Left lung (tissue), 10 donors: ENCODE measurements around the gene UQCRFS1. TPM values are rescaled to one million over a fixed set of nuclear protein-coding genes. Genes with fewer than 3 reads are reported as not detected.

Source experiments
- ATAC-seq: fragments of 200-7000 bp; cut with Tn5 transposase; one replicate; pipeline ENCODE4 v1.9.1; 2020; ENCODE audit warnings: moderate library complexity
- DNase-seq, 4 donors: peaks; one replicate each; pipeline ENCODE4 v3.0.0-alpha.2; 2013 to 2020
- H3K27ac ChIP-seq, 2 donors: fragments of 200-600 bp; sonication (generic) in 1 of 2; one replicate each; pipeline versions ENCODE4 v1.5.0 to v1.8.0; 2020 to 2021
- H3K27me3 ChIP-seq, 2 donors: fragments of 200-600 bp; sonication (generic) in 1 of 2; one replicate each; pipeline versions ENCODE4 v1.5.0 to v1.8.0; 2020 to 2021
- H3K36me3 ChIP-seq, 2 donors: fragments of 200-600 bp; sonication (generic) in 1 of 2; one replicate each; pipeline versions ENCODE4 v1.5.0 to v1.8.0; 2020 to 2021
- H3K4me1 ChIP-seq, 2 donors: fragments of 200-600 bp; one replicate each; pipeline ENCODE4 v1.8.0; 2021
- H3K4me3 ChIP-seq, 2 donors: fragments of 200-600 bp; sonication (generic) in 1 of 2; one replicate each; pipeline versions ENCODE4 v1.5.0 to v1.8.0; 2020 to 2021; ENCODE audit warnings: mild to moderate bottlenecking in 1 of 2
- H3K9me3 ChIP-seq, 2 donors: fragments of 200-600 bp; sonication (generic) in 1 of 2; one replicate each; pipeline versions ENCODE4 v1.5.0 to v1.8.0; 2020 to 2021
- intact Hi-C, 2 donors: fragments of 100-400 bp; cut with DNase I; formaldehyde crosslinking; loops; one replicate each; pipeline versions ENCODE4 v1.11.2 to v1.14.2; 2022
- polyA plus RNA-seq, 6 donors: library from polyadenylated mRNA; unstranded; fragments of 120-200 nt; gene quantifications; one replicate each; pipeline ENCODE4 v1.2.1, GENCODE V29; 2013; ENCODE audit not compliant: insufficient read length in 6 of 6
- total RNA-seq, 2 donors: library from RNA; stranded (reverse); fragmentation: NEBNext Ultra II Directional; extraction: Animal tissue kit (Norgen Biotek cat#: 25700); gene quantifications; one replicate each; pipeline ENCODE4 v1.2.1, GENCODE V29; 2021
- TF ChIP-seq, protein P1 (sequence below), 2 donors: fragments of 200-600 bp; sonication (generic) in 1 of 2; IDR thresholded peaks; one replicate each; pipeline versions ENCODE4 v1.5.0 to v1.8.0; 2021; ENCODE audit warnings: antibody characterized with exemption in 2 of 2
- donor health status: DM: no; HTN: yes; CAD: no.
- donor health status: DM: no; HTN: no; CAD: no.

The UQCRFS1 gene
- total and polyA plus RNA-seq, 8 donors = 15.9 to 27.8 (median 17.4) TPM

- ATAC-seq = no peak
- no peaks in the 10 kb centered on the region for H3K27me3 ChIP-seq
- intact Hi-C loops = no loop called here
- H3K4me3 ChIP-seq = no peak overlapping the region
- no peak overlapping the region for H3K27ac ChIP-seq
- H3K9me3 ChIP-seq = peaks cover 0 to 18% of the 10 kb centered on the region in 2 donors
- TF ChIP-seq, protein P1, sequence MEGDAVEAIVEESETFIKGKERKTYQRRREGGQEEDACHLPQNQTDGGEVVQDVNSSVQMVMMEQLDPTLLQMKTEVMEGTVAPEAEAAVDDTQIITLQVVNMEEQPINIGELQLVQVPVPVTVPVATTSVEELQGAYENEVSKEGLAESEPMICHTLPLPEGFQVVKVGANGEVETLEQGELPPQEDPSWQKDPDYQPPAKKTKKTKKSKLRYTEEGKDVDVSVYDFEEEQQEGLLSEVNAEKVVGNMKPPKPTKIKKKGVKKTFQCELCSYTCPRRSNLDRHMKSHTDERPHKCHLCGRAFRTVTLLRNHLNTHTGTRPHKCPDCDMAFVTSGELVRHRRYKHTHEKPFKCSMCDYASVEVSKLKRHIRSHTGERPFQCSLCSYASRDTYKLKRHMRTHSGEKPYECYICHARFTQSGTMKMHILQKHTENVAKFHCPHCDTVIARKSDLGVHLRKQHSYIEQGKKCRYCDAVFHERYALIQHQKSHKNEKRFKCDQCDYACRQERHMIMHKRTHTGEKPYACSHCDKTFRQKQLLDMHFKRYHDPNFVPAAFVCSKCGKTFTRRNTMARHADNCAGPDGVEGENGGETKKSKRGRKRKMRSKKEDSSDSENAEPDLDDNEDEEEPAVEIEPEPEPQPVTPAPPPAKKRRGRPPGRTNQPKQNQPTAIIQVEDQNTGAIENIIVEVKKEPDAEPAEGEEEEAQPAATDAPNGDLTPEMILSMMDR (IDR thresholded peaks at IDR 0.05) = no peak
- H3K4me1 ChIP-seq = no peaks in the 10 kb centered on the region
- H3K36me3 ChIP-seq = no peaks in the 10 kb centered on the region
- no peak for DNase-seq
These were observed 42.4 kb downstream of the UQCRFS1 start for GRCh38 chr19:29170554-29170953.

DNA sequence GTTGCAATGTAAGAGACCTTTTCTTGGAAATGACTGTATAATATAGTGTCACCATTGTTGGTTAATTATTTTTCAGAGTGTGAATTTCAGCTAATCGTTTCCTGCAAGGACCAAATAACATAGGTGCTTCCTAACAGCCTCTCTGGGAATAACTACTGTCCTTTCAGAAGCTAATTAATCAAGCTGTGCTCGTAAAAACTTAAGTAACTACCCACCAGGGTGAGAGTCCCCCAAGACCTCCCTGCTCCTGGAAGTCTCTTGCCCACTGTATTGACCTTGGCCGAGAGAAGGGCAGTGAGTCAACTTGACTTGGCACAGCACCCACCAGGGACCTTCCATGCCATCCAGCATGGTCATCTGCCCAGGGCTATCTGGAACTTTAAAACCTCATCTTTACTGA is 50.3 kb downstream of the UQCRFS1 start:
- intact Hi-C loops = no loop called here

GRCh38 chr19:29155683-29156082 is 57.3 kb downstream of the UQCRFS1 start:
- H3K27me3 ChIP-seq = no peaks in the 10 kb centered on the region
- H3K4me3 ChIP-seq = no peak overlapping the region
- intact Hi-C loops = no loop called here
- no peak overlapping the region for H3K27ac ChIP-seq
- H3K4me1 ChIP-seq = no peaks in the 10 kb centered on the region
- peaks cover 0 to 59% of the 10 kb centered on the region in 2 donors for H3K9me3 ChIP-seq
- no peaks in the 10 kb centered on the region for H3K36me3 ChIP-seq
- ATAC-seq = no peak
- TF ChIP-seq, protein P1 (IDR thresholded peaks at IDR 0.05) = no peak
- DNase-seq = no peak

More for the DNA sequence above, 50.3 kb downstream of the UQCRFS1 start:
- TF ChIP-seq, protein P1 (IDR thresholded peaks at IDR 0.05) = no peak
- Histone ChIP-seq H3K27ac (no peak overlapping the region), H3K27me3 (no peaks in the 10 kb centered on the region), H3K4me3 (no peak overlapping the region), H3K9me3 (peaks cover 0 to 8% of the 10 kb centered on the region in 2 donors), H3K36me3 (no peaks in the 10 kb centered on the region), H3K4me1 (no peaks in the 10 kb centered on the region)
- no peak for DNase-seq
- no peak for ATAC-seq
